Measurements from ENCODE around the gene CNOT6. TPM values are rescaled to one million over a fixed set of nuclear protein-coding genes. Genes with fewer than 3 reads are reported as not detected.

CNOT6 gene
- total and polyA plus RNA-seq, 4 donors, result 8.7 to 51.1 (median 14.8) TPM

DNA sequence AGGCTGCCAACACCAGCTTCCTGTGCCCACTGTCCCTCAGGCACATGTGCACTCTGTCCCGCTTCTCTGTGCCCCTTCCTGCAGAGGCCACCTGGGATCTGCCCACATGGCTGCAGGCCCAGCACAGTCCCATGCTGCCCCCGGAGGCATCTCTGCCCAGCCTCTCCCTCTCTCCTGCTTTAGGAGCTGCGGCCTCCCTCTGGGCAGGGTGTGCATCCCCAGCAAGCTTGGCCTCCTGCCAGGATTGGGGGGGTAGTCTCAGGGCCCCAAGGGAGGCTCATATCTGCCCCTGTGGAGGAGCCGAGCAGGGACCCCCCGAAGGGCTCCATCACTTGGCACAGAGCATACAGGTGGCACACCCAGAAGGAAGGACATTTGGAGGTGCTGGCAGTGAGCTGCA lies 130.4 kb downstream of the CNOT6 start:
- no peak for ATAC-seq (ENCODE audit: insufficient read depth, low FRiP score)
- H3K9ac ChIP-seq (ENCODE audit: insufficient read depth in 1 of 2, low read length in 2 of 2), result no peak overlapping the region
- no peak for DNase-seq
- WGBS, 2 donors, result 57 to 67% methylated on average over 5 of the region's 5 CpGs
- H3K27ac ChIP-seq (ENCODE audit: low read depth in 1 of 2, low read length in 1 of 2), result peak overlapping the region in 1 of 2 donors; percentile 6
- H3K4me3 ChIP-seq, result no peak overlapping the region
- H3K36me3 ChIP-seq (ENCODE audit: control insufficient read depth in 4 of 4, insufficient read depth in 4 of 4, low read length in 4 of 4), result peaks cover 0 to 8% (median 0%) of the 10 kb centered on the region in 4 donors
- H3K4me1 ChIP-seq (ENCODE audit: control insufficient read depth in 5 of 5, insufficient read depth in 5 of 5, low read length in 5 of 5), result peaks cover 0 to 17% (median 0%) of the 10 kb centered on the region in 5 donors
- H3K27me3 ChIP-seq (ENCODE audit: control insufficient read depth in 3 of 3, insufficient read depth in 3 of 3, low read length in 2 of 3), result peaks cover 0 to 5% (median 0%) of the 10 kb centered on the region in 3 donors
- peaks cover 0 to 2% (median 0%) of the 10 kb centered on the region in 4 donors for H3K9me3 ChIP-seq (ENCODE audit: control insufficient read depth in 4 of 4, insufficient read depth in 3 of 4, low read length in 3 of 4)
- TF ChIP-seq, protein P1, sequence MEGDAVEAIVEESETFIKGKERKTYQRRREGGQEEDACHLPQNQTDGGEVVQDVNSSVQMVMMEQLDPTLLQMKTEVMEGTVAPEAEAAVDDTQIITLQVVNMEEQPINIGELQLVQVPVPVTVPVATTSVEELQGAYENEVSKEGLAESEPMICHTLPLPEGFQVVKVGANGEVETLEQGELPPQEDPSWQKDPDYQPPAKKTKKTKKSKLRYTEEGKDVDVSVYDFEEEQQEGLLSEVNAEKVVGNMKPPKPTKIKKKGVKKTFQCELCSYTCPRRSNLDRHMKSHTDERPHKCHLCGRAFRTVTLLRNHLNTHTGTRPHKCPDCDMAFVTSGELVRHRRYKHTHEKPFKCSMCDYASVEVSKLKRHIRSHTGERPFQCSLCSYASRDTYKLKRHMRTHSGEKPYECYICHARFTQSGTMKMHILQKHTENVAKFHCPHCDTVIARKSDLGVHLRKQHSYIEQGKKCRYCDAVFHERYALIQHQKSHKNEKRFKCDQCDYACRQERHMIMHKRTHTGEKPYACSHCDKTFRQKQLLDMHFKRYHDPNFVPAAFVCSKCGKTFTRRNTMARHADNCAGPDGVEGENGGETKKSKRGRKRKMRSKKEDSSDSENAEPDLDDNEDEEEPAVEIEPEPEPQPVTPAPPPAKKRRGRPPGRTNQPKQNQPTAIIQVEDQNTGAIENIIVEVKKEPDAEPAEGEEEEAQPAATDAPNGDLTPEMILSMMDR (IDR thresholded peaks at IDR 0.05; ENCODE audit: control extremely low read depth, extremely low read depth), result no peak

DNA sequence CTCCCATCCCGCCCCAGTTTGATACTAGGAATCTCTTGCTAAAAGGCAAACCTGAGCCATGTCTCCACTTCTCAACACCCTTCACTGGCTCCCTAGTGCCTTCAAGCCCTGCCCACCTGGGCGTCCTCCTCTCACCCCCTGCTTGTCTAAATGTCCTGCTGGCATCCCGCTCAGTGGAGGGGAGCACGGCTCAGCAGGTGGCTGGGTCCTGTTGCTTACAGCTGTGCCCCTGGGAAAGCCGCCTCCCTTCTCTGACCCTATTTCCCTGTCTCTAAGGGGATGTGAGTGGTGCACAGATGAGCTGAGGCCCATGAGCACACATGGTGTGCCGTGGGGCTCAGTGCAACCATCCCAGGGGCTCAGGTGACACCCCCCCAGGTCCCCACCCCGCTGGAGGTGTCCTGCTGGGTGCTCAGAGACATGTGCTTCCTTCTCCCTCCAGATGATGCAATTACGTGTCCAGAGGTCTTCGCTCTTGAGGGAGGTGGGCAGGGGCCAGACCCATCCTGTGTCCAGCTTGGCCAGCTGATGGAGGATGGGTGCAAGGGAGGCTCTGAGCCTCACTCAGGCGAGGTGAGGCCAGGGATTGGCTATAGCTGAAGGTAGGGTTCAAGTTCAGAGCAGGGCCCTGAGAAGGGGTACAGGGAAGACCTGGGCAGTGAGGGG lies 131.1 kb downstream of the CNOT6 start:
- H3K9ac ChIP-seq (ENCODE audit: insufficient read depth in 1 of 2, low read length in 2 of 2), result no peak overlapping the region
- peaks cover 0 to 19% (median 0%) of the 10 kb centered on the region in 5 donors for H3K4me1 ChIP-seq (ENCODE audit: control insufficient read depth in 5 of 5, insufficient read depth in 5 of 5, low read length in 5 of 5)
- H3K27ac ChIP-seq (ENCODE audit: low read depth in 1 of 2, low read length in 1 of 2), result peak overlapping the region in 1 of 2 donors; percentile 5
- TF ChIP-seq, protein P1 (IDR thresholded peaks at IDR 0.05; ENCODE audit: control extremely low read depth, extremely low read depth), result no peak
- peaks cover 0 to 5% (median 0%) of the 10 kb centered on the region in 3 donors for H3K27me3 ChIP-seq (ENCODE audit: control insufficient read depth in 3 of 3, insufficient read depth in 3 of 3, low read length in 2 of 3)
- peaks cover 0 to 2% (median 0%) of the 10 kb centered on the region in 4 donors for H3K9me3 ChIP-seq (ENCODE audit: control insufficient read depth in 4 of 4, insufficient read depth in 3 of 4, low read length in 3 of 4)
- DNase-seq (no peak), ATAC-seq (ENCODE audit: insufficient read depth, low FRiP score) (no peak)
- H3K36me3 ChIP-seq (ENCODE audit: control insufficient read depth in 4 of 4, insufficient read depth in 4 of 4, low read length in 4 of 4), result peaks cover 0 to 6% (median 0%) of the 10 kb centered on the region in 4 donors
- H3K4me3 ChIP-seq, result no peak overlapping the region
- WGBS, 2 donors, result 86% methylated on average over 10 of the region's 10 CpGs

DNA sequence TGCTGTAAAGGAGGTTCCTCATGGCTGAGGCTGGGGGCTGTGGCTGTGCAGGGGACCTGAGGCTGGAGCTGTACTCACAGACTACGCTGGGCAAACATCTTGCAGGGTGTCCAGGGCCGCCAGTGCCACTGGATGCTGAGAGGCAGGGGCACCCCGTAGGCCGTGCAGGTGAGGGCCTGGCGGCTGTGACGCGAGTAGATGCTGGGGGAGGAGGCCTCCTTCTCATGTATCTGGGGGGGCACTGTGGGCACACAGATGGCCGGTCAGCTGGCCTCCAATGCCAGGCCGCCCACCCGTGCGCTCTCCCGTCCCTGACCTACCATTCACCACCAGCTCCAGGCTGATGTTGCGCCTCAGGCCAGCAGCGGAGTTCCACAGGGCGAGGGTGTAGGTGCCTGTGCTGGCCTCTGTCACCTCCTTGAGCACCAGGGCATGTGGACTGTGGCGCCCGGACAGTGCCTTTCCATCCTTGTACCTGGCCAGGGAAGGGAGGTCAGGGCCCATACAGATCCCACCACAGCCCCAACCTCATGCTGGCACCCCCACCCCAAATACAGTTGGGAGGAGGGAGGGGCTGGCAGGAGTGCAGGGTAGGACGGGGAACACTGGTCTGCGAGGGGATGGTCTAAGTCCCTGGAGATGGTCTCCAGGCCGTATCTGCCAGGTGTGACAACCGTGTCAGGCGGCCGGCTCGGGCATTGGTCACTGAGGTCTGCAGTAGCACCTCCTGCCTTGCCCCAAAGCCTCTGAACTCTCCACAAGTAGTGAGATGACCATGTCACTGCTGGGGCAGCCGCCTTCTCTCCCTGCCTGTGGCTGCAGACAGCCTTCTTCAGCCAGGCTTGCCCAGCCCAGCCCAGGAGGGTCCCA lies 131.8 kb downstream of the CNOT6 start:
- no peak overlapping the region for H3K9ac ChIP-seq (ENCODE audit: insufficient read depth in 1 of 2, low read length in 2 of 2)
- TF ChIP-seq, protein P1 (IDR thresholded peaks at IDR 0.05; ENCODE audit: control extremely low read depth, extremely low read depth), result no peak
- DNase-seq (no peak), ATAC-seq (ENCODE audit: insufficient read depth, low FRiP score) (no peak)
- WGBS, 2 donors, result 91% methylated on average over 25 of the region's 25 CpGs
- peaks cover 0 to 3% (median 0%) of the 10 kb centered on the region in 3 donors for H3K27me3 ChIP-seq (ENCODE audit: control insufficient read depth in 3 of 3, insufficient read depth in 3 of 3, low read length in 2 of 3)
- no peak overlapping the region for H3K4me3 ChIP-seq
- peaks cover 0 to 2% (median 0%) of the 10 kb centered on the region in 4 donors for H3K9me3 ChIP-seq (ENCODE audit: control insufficient read depth in 4 of 4, insufficient read depth in 3 of 4, low read length in 3 of 4)
- H3K27ac ChIP-seq (ENCODE audit: low read depth in 1 of 2, low read length in 1 of 2), result no peak overlapping the region
- peaks cover 0 to 19% (median 0%) of the 10 kb centered on the region in 5 donors for H3K4me1 ChIP-seq (ENCODE audit: control insufficient read depth in 5 of 5, insufficient read depth in 5 of 5, low read length in 5 of 5)
- H3K36me3 ChIP-seq (ENCODE audit: control insufficient read depth in 4 of 4, insufficient read depth in 4 of 4, low read length in 4 of 4), result peaks cover 0 to 6% (median 0%) of the 10 kb centered on the region in 4 donors

Data from lung (tissue), 12 donors.